DLD1 (cell line): ENCODE data around the gene PPP4R3A.
"Not testable (repeated sequence)": the region's sequence is repeated elsewhere in the genome, so short reads cannot be mapped to it uniquely, and the experiment has no call there.

ENCODE experiments used
- in situ Hi-C: cut with HindIII; loops from 2 replicates; pipeline ENCODE4 v1.10.0; 2017; ENCODE audit warnings: low sequenced_read_pairs

The PPP4R3A gene

DNA sequence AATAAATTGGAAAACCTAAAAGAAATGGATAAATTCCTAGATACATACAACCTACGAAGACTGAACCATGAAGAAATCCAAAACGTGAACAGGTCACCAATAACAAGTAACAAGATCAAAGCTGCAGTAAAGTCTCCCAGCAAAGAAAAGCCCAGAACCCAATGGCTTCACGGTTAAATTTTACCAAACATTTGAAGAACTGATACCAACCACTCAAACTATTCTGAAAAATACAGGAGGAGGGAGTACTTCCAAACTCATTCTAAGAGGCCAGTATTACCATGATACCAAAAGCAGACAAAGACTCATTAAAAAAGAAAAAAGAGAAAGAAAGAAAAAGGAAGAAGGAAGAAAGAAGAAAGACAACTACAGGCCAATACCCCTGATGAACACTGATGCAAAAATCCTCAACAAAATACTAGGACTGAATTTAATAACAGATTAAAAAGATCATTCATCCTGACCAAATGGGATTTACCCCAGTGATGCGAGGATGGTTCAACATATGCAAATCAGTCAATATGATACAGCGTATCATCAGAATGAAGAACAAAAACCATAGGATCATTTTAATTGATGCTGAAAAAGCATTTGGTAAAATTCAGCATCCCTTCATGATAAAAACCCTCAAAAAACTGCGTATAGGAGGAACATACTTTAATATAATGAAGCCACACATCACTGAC is 65.6 kb downstream of the PPP4R3A start:
- in situ Hi-C loops, result no loop called here

DNA sequence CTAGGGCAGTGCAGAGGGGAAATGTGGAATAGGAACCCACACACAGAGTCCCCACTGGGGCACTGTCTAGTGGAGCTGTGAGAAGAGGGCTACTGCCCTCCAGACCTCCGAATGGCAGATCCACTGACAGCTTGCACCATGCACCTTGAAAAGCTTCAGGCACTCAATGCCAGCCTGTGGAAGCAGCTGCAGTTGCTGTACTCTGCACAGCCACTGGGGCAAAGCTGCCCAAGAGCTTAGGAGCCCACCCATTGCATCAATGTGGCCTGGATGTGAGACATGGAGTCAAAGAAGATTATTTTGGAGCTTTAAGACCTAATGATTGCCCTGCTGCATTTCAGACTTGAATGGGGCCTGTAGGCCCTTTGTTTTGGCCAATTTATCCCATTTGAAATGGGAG is 70.8 kb downstream of the PPP4R3A start:
- in situ Hi-C loops, result no loop called here

DNA sequence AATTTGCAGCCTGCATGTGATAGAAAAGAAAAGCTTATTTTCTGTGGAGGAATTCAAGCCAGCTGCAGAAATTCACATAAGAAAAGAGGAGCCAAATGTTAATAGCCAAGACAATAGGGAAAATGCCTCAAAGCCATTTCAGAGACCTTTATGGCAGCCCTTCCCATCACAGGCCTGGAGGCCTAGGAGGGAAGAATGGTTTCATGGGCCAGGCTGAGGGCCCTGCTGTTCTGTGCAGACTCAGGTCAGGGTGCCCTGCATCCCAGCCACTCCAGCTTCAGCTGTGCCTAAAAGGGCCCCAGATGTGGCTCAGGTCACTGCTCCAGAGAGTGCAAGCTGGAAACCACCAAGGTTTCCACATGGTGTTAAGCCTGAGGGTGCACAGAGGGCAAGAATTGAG is 71.3 kb downstream of the PPP4R3A start:
- in situ Hi-C loops, result no loop called here

DNA sequence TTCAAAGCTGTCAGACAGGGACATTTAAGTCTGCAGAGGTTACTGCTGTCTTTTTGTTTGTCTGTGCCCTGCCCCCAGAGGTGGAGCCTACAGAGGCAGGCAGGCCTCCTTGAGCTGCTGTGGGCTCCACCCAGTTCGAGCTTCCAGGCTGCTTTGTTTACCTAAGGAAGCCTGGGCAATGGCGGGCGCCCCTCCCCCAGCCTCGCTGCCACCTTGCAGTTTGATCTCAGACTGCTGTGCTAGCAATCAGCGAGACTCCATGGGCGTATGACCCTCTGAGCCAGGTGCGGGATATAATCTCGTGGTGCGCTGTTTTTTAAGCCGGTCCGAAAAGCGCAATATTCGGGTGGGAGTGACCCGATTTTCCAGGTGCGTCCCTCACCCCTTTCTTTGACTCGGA is 73.8 kb downstream of the PPP4R3A start:
- in situ Hi-C loops, result not testable (repeated sequence)

DNA sequence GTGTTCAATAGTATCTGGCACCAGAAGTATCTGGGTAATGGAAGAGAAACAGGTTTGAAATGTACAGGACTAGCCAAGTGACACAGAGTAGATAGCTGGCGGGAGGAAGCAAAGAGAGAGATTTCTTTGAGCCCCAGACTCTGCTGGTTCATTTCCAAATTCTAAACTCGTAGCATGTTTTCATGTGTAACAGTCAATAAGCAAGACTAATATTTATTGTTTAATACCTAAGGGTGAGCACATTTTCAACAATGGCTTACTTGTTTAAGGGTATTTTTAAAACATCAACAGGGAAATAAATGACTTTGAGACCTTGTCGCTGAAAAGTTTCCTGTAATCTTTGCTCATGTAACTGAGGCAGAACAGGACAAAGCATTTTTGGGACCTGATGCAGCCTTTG is 80.7 kb downstream of the PPP4R3A start:
- in situ Hi-C loops, result no loop called here

DNA sequence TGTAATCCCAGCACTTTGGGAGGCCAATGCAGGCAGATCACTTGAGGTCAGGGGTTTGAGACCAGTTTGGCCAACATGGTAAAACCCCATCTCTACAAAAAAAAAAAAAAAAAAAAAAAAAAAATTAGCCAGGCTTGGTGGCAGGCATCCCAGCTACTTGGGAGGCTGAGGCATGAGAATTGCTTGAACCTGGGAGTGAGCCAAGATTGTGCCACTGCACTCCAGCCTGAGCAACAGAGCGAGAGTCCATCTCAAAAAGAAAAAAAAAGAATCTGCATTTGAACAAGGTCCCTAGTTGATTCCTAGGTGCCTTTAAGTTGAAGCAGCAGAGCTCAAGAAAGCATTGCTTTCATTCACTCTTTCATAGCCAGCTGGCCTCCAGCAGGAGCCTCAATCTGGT is 81.2 kb downstream of the PPP4R3A start:
- in situ Hi-C loops, result not testable (repeated sequence)

DNA sequence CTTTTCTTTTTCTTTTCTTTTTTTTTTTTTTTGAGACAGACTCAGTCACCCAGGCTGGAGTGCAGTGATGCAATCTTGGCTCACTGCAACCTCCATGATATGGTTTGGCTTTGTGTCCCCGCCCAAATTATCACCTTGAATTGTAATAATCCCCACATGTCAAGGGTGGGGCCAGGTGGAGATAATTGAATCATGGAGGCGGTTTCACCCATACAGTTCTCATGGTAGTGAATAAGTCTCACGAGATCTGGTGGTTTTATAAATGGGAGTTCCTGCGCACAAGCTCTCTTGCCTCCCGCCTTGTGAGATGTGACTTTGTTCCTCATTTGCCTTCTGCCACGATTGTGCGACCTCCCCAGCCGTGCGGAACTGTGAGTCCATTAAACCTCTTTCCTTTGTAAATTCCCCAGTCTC is 84.6 kb downstream of the PPP4R3A start:
- in situ Hi-C loops, result not testable (repeated sequence)

DNA sequence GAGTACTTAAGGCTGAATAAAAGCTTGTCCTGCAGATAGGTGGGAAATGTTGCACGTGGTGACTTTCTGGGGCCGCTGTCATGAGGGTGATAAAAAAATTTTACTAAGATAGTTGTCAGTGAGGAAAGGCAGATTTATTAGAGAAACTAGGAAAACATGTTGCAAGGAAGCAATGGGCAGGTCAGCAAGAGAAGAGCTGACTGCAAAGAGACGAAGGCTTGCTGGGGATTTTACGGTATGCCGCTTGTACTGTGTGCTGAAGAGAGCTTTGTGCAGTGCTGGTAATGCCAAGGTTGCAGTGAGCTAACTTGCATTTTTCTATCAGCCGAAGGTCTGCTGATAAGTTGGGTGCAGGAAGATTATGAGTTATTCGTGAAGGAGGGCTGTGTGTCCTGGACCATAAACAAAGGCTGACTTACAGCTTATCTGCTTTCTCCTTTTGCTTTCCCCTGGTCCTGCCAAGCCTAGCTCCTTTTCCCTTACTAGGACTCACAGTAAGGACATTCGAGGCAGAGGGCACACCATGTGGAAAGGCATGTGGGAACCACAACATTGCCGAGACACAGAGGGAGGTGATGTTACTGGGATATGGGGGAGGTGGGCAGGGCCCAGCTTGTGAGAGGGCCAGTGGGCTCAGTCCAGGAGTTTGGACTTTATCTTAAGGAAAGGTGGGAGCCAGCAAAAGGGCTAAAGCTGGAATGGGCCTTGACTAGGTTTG is 85.1 kb downstream of the PPP4R3A start:
- in situ Hi-C loops, result no loop called here

DNA sequence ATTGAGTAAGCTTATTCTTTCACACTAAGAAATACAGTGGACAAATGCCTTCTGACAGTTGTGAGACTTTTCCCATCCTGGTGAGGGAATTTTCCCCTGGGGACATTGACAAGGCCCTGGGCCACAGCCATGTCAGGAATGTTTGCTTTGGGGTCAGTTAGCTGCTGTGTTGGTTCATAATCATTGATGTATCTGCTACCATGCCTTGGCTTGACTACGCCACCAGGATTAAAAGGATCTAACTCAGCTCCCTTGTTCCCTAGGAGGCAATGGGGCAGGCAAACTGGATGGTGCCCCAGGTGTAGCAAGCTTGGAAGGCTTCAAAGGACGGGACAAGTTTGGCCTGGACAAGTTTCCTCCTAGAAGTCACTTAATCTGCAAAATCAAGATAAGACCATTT is 89.4 kb downstream of the PPP4R3A start:
- in situ Hi-C loops, result no loop called here

DNA sequence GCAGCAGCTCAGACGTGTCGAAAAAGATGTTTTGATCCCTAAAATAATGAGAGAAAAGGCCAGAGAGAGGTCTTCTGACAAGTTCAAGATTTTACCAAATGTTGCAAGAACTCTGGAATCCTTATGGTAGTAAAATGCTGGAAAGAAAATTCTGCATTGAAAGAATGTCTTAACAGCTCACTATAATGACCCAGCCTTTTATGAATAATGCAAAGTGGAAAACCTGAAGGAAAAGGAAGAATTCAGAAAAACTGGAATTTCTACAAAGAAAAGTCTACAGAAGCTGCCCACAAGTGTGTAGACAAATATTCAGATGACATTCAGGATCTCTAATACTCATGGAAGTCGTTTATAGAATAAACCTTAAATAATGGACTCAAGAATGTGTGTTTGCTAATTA is 90.7 kb downstream of the PPP4R3A start:
- in situ Hi-C loops, result no loop called here

DNA sequence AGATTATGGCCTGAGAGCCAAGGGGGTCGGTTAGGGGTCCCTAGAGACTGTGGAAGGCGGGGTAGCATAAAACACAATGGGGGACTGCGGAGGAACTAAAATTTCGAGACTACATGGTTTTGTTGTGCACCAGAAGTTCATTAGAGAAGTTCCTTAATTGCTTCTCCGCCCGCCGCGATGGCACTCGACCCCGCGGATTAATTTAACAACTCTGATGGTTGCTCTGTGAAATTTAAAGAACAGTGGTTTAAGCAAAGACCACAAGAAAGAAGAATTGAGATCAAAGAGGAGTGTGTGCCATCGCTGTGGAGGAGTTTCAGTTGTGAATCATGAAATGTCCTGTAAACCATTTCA is 91.1 kb downstream of the PPP4R3A start:
- in situ Hi-C loops, result no loop called here

DNA sequence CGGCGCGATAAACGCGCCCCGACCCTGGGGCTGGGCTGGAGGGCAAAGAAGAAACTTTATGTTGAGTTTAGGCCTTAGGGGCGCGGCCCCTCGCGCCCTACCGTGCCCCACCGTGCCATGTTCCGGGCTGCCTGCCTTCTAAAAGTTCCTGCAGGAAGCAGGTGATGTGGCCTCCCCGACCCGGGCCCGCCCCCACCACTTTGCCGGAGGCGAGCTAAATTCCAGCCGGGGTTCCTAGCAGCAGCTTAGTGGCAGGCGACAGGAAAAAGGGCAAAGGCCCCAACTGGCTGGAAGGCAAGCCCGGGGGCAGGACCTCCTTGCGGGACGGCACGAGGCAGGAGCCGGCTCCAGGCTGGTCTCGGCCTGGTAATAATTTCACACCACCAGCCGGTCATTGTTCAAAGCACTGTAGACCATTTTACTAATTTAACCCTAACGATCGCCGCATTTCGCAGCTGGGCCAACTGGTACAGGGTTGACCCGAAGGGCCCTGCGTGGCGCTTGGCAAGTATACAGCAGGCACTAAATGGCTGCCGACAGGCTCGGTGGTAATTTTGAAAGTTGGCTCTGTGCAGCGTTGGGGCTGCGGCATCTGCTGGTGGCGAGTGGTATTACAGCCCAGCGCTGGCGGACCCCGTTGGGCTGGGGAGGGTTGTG is 91.6 kb downstream of the PPP4R3A start:
- in situ Hi-C loops, result no loop called here

DNA sequence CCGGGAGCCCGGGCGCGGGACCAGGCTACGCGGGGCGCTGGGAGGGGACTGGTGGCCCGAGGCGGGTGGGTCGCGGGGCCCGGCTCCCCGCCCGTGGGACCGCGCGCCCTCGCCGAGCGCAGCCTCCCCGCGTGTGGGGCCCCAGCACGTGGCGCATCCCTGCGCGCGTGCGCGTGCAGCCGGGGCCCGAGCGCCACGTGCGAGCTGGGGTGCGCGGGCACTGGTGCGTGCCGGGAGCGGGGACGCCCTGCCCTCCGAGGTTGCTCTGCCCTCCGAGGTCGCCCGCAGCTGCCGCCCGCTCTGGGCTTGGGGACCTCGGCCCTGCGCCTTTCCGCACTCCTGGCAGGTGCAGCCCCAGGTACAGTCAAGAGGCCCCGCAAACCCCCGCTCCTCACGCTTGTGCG is 92.1 kb downstream of the PPP4R3A start:
- in situ Hi-C loops, result no loop called here

DNA sequence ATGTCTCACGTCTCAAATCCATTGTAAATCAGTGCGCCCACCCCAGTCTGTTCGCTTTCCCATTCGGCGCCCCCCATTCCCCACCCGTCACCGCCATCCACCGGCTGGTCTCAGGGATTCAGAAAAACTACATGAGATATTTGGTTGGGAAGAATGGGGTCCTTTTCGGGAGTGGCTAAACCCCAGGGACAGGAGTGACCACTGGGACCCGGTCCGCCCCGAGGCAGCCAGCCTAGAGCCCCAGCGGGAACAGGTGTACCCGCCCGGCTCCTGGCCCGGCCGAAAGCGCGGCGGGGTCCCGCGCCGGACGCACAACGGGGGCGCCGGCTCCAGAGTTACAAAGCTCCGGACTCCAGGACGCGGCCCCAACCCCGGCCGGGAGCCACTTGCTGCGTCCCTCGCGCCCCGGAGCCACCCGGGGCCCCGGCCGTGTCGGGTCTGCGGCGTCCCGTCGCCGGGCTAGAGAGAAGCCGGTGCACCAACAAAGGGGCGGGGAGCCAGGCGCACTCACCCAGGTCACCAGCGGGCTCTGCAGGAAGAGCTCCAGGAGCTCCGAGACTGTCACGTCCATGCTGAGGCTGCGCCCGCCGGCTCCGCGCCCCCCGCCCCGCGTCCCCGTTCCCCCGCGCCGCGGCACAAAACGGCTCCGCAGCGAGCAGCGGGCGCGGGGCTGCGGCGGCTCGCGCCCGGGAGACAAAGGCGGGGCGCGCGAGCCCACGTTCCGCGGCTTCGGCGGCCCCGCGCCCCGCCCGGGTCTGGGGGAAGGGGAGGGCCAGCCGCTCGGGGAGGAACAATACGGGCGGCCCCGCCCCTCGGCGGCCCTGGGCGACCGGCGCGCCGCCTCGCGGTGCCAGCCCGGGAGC is 92.8 kb downstream of the PPP4R3A start, which contains the start of gene CCDC88C:
CCDC88C (minus strand) TSS at position 701 of the 863 bp plus-strand sequence; CDS start at position 571, 130 bp downstream.
- in situ Hi-C loops, result no loop called here

DNA sequence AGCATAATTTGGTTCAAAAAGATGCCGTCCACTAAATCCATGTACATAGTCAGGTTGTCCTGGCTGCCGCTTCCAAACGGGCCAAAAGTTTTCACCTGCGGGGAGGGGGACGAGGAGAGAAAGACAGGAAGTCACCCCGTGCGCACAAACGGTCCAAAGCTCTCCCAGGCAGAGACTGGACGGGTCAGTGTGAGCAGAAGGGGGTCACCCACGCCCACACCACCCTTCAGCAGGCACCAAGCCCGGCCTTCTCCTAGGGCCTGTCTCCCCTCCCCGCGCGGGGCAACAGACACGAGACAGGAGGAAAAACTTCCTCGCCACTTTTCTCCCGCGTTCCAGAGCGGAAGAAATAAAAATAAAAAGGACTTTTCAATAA is 93.4 kb downstream of the PPP4R3A start:
- in situ Hi-C loops, result no loop called here

DNA sequence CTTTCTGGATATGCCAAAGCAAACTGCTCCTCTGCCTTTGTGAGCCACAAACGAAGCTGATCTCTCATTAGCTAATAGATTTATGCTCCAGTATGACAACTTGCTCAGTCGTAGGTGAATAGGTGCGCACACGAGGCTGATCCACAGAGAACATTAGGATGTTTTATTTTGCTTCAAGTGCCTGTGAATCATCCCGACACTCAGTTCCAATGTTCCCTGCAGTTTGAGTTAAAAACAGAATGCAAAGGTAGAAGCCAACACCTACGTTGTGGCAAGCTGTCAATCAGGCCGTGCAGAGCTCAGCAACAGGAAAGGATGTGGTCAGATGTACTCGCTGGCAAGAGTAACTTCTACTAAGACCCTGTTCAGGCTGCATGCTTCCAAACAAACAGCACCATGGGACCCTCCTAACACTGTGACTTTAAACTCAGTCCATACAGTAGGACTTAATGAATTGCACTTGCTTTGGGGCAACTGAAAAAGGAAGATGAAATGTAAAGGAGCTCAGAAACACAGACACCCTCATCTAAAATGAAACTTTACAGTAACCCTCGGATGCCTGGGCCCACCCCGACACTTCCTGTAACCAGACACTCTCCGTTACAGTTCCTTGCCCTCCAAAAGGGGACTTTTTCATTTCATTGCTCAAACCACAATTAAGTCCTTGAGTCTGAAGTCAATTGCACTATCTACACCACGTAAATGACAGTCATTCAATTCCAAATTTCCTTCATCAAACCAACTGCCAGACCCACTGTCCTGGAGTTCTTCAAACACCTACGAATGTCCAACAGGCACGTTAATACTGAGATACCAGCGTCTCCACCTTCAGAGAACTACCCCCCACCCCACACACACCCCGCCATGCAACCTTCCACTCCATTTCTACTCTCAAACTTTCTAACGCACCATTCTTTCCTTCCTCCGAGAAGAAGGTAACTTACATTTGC is 94.0 kb downstream of the PPP4R3A start:
- in situ Hi-C loops, result no loop called here

DNA sequence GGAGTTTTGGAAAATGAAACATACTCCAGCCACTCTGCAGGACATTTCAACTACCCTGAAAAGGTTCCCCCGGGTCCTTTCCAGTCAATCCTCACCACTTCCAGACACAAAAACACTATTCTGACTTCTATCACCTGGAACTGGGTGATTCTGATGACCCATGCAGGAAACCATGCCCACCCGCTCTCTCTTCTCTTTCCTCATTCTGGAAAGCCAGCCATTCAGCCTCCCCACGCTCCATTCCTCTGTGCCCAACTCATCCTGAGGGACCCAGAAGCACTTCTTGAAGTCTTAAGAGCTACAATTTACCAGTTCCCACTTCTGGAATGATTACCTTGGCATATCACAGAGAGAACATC is 95.7 kb downstream of the PPP4R3A start:
- in situ Hi-C loops, result no loop called here

DNA sequence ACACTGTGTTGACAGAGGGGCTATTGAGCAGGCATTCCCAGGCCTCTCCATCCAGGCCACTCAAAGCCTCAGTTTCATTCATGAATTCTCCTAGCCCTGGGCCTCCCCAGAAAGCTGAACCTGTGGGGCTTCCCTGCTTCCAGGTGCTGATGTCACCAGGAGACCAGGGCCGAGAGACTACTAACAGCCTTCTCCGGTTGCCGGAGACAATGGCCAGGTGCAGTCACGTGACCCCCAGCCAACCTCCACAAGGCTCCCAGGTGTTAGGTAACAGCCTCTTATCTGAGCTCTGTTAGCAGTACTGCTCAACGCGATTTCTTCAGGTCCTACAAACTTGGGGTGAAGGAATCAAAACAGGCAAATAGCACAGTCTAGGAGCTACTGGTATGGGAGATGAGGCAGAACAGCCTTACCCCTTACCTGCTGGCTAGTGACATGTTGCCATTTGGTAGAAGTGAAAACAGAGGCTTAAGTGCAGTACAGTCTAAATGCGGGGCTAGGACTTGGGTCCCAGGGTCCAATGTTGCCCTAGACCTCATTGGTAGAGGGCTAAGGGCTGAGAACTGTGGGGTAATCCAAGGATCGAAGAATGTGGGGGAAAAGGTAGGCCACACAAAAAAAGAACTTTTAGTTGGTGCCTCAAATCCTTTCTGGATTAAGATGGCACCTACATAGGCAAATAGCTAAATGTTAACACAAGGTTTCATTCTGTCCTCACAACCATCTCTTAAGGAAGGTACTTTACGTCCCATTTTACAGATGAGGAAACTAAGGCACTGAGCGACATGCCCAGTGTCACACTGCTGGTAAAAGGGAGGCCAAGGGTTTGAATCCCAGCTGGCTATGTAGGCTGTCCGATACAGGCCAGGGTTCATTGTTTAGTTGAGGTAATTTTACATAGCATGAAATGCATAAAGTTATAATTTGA is 96.3 kb downstream of the PPP4R3A start:
- in situ Hi-C loops, result no loop called here

DNA sequence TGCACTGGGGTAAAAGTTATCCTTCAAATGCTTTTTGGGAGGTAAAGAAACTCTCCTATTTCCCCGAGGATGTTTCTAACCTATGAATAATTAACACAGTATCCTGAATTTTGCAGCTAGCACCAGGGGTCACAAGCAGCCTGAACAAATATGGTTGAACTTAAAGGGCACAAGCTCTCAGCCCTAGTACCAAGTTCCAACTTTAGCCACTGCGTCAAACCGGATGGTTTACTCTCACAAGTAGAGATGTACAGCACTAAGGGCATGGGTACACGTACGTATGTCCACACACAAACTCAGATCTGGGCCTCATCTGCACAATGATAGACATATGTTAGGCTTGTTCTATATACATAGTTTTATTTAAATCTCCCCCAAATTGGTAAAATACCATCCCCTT is 97.2 kb downstream of the PPP4R3A start:
- in situ Hi-C loops, result no loop called here
